ENCODE results near the gene TNF. TPM values are rescaled to one million over a fixed set of nuclear protein-coding genes. Genes with fewer than 3 reads are reported as not detected.
A peak's percentile ranks its signal among the peaks of the same experiment; 100 is the strongest.

Gene TNF
- total RNA-seq: 11.5 TPM

DNA sequence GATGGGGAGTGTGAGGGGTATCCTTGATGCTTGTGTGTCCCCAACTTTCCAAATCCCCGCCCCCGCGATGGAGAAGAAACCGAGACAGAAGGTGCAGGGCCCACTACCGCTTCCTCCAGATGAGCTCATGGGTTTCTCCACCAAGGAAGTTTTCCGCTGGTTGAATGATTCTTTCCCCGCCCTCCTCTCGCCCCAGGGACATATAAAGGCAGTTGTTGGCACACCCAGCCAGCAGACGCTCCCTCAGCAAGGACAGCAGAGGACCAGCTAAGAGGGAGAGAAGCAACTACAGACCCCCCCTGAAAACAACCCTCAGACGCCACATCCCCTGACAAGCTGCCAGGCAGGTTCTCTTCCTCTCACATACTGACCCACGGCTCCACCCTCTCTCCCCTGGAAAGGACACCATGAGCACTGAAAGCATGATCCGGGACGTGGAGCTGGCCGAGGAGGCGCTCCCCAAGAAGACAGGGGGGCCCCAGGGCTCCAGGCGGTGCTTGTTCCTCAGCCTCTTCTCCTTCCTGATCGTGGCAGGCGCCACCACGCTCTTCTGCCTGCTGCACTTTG is at the start of gene TNF:
TSS of gene TNF (plus strand) at position 231 of the 567 bp plus-strand sequence. CDS start at position 408, 177 bp downstream.
- H3K36me3 ChIP-seq: no peaks in the 10 kb centered on the region
- peak in 1 of 2 donors; percentile 72 for DNase-seq (ENCODE audit: low spot score in 2 of 2)
- no peak within 1 kb of the TSS for H3K27ac ChIP-seq
- H3K4me1 ChIP-seq: no peaks in the 10 kb centered on the region
- H3K4me3 ChIP-seq: peak within 1 kb of the TSS; percentile 21 to 45
- no peaks in the 10 kb centered on the region for H3K9me3 ChIP-seq
- TF ChIP-seq, protein P1, sequence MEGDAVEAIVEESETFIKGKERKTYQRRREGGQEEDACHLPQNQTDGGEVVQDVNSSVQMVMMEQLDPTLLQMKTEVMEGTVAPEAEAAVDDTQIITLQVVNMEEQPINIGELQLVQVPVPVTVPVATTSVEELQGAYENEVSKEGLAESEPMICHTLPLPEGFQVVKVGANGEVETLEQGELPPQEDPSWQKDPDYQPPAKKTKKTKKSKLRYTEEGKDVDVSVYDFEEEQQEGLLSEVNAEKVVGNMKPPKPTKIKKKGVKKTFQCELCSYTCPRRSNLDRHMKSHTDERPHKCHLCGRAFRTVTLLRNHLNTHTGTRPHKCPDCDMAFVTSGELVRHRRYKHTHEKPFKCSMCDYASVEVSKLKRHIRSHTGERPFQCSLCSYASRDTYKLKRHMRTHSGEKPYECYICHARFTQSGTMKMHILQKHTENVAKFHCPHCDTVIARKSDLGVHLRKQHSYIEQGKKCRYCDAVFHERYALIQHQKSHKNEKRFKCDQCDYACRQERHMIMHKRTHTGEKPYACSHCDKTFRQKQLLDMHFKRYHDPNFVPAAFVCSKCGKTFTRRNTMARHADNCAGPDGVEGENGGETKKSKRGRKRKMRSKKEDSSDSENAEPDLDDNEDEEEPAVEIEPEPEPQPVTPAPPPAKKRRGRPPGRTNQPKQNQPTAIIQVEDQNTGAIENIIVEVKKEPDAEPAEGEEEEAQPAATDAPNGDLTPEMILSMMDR (IDR thresholded peaks at IDR 0.05): no peak
- no peaks in the 10 kb centered on the region for H3K27me3 ChIP-seq
- intact Hi-C loops (cut with DNase I): no loop called here

DNA sequence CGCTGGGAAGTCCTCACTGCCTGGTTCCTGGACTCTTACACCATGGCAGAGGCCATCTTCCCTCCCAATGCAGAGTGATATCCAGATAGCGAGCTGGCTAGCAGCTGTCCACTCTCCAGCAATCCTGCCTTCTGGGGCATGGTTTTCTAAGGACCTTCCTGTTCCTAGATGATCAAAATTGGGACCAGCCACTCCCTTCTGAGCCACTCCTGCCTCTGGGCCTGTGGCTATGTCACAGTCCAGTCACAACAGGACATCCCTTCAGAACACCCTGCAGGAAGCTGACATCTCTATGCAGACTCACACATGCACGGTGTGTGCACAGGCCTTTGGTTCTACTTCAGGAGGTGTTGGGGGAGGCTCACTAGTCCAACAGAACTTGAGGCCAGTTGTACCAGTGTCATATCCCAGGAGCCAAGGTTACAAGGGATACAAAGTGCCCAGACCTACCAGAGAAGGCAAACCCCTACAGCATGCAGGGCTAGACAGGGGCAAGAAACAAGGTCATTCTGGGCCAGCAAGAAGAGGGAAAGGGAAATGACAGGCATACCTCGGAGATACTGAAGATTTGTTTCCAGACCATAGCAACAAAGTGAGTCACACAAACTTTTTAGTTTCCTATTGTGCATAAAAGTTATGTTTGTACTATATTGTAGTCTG is 49.3 kb upstream of the TNF start:
- Histone ChIP-seq H3K27ac (no peak overlapping the region), H3K9me3 (no peaks in the 10 kb centered on the region), H3K36me3 (peaks cover 5 to 17% of the 10 kb centered on the region in 2 donors), H3K4me1 (no peaks in the 10 kb centered on the region), H3K4me3 (no peak overlapping the region), H3K27me3 (no peaks in the 10 kb centered on the region)
- peak in 1 of 2 donors; percentile 48 for DNase-seq (ENCODE audit: low spot score in 2 of 2)
- intact Hi-C loops (cut with DNase I): loop anchor here (5.0 kb wide), 1 partner anchor 34 kb away; no protein-coding TSS in a partner anchor
- TF ChIP-seq, protein P1 (IDR thresholded peaks at IDR 0.05): no peak

DNA sequence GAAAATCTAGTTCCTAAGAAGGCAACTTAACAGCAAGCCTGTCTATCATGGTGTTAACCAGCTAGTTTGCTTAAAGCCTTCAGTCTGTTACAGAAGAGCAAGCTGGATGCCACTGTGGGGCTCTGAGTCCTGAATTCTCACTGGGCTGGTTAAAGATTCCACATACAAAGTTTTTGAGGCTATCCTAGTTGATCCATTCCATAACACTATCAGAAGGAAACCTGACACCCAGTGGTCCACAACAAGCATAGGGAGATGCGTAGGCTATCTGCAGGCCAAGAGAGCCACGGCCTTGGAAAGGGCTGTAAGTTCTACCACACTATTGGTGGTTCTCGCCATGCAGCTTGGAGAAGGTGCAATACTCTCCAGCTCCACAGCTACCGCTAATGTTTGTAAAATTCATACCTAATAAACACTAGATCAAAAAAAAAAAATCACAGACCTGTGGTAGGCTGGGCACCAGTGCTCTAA is 47.0 kb upstream of the TNF start:
- TF ChIP-seq, protein P1 (IDR thresholded peaks at IDR 0.05): no peak
- H3K27ac ChIP-seq: no peak overlapping the region
- no peak for DNase-seq (ENCODE audit: low spot score in 2 of 2)
- no peaks in the 10 kb centered on the region for H3K27me3 ChIP-seq
- intact Hi-C loops (cut with DNase I): loop anchor here (5.0 kb wide), 1 partner anchor 36 kb away; no protein-coding TSS in a partner anchor
- H3K9me3 ChIP-seq: no peaks in the 10 kb centered on the region
- H3K4me3 ChIP-seq: no peak overlapping the region
- peaks cover 26 to 38% of the 10 kb centered on the region in 2 donors for H3K36me3 ChIP-seq
- H3K4me1 ChIP-seq: no peaks in the 10 kb centered on the region

DNA sequence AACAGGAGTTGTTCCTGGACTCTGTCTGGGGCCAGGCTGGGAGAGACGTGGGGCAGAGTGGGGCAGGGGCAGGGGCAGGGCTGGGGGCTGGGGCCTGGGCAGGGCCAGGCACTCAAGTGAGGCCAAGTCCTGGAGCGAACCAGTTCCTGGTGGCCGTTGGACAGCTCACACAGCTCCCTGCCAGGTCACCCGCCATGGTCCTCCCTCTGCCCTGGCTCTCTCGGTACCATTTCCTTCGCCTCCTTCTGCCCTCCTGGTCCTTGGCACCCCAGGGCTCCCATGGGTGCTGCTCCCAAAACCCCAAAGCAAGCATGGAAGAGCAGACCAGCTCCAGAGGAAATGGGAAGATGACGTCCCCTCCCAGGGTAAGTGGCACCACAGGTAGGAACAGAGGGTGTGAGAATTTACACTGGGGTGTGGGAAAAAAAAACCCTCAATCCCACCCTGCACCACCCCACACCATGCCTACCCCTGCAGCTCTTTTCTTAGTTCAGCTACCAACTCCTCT is 46.5 kb upstream of the TNF start, which contains the start of gene MCCD1:
TSS of gene MCCD1 (plus strand) at position 142 of the 508 bp plus-strand sequence. CDS start at position 195, 53 bp downstream.
- no peak for DNase-seq (ENCODE audit: low spot score in 2 of 2)
- Histone ChIP-seq H3K9me3 (no peaks in the 10 kb centered on the region), H3K27me3 (no peaks in the 10 kb centered on the region), H3K36me3 (peaks cover 31 to 44% of the 10 kb centered on the region in 2 donors), H3K4me3 (no peak within 1 kb of the TSS), H3K27ac (no peak within 1 kb of the TSS), H3K4me1 (no peaks in the 10 kb centered on the region)
- intact Hi-C loops (cut with DNase I): loop anchor here (5.0 kb wide), 1 partner anchor 37 kb away; no protein-coding TSS in a partner anchor
- TF ChIP-seq, protein P1 (IDR thresholded peaks at IDR 0.05): no peak

DNA sequence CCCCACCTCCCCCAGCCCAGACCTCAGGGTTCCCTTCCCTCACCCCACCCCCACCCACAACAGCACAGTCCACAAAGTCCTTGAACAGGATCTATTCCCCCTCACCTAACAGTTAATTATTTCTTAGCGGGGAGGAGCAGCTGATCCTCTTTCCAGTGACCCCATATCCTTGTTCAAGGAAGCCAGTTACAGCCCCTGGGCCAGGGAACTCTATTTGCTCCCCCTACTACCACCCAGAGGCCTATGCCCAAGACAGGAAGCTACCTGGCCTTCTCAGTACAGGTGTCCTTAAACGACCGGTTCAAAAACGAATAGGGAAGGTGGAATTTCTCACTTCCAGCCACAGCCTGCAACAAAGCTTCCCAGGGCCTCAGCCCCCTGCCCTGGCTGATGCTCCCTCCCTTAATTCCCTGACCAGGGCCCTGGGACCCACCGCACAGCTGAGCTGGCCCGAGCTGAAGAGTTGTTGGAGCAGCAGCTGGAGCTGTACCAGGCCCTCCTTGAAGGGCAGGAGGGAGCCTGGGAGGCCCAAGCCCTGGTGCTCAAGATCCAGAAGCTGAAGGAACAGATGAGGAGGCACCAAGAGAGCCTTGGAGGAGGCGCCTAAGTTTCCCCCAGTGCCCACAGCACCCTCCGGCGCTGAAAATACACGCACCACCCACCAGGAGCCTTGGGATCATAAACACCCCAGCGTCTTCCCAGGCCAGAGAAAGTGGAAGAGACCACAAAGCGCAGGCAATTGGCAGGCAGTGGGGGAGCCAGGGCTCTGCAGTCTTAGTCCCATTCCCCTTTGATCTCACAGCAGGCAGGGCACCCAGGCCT is 45.8 kb upstream of the TNF start:
- Histone ChIP-seq H3K4me3 (no peak overlapping the region), H3K27ac (no peak overlapping the region), H3K4me1 (no peaks in the 10 kb centered on the region), H3K9me3 (no peaks in the 10 kb centered on the region), H3K27me3 (no peaks in the 10 kb centered on the region), H3K36me3 (peaks cover 38 to 50% of the 10 kb centered on the region in 2 donors)
- TF ChIP-seq, protein P1 (IDR thresholded peaks at IDR 0.05): no peak
- no peak for DNase-seq (ENCODE audit: low spot score in 2 of 2)
- intact Hi-C loops (cut with DNase I): loop anchor here (5.0 kb wide), 1 partner anchor 37 kb away; no protein-coding TSS in a partner anchor

Data from ascending aorta (tissue), 2 donors.